ENCODE data around the gene CCNY.
"Not testable (repeated sequence)": the region's sequence is repeated elsewhere in the genome, so short reads cannot be mapped to it uniquely, and the experiment has no call there.

The CCNY gene

GRCh38 chr10:35335133-35336083 is 901 bp upstream of the CCNY start:
- no peak for DNase-seq

GRCh38 chr10:35336921-35337823 is 863 bp downstream of the CCNY start:
- no peak for DNase-seq

DNA sequence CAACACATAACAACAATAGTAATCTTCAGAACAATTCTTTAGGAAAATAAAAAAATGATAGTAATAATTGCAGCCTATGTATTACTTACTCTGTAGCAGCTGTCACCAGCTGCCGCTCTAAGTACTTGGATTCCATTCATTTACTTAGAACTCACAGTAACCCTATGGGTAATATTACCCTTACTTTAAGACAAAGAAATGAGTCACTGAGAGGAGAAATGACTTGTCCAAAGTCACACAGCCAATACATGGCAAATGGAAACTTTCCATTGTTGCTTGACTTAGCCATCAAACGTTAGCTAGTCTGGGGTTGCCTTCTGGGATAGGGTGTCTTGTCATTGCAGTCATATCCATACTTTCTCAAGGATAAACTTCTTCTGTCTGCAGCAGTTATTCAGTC is 3.6 kb downstream of the CCNY start:
- no peak for DNase-seq

DNA sequence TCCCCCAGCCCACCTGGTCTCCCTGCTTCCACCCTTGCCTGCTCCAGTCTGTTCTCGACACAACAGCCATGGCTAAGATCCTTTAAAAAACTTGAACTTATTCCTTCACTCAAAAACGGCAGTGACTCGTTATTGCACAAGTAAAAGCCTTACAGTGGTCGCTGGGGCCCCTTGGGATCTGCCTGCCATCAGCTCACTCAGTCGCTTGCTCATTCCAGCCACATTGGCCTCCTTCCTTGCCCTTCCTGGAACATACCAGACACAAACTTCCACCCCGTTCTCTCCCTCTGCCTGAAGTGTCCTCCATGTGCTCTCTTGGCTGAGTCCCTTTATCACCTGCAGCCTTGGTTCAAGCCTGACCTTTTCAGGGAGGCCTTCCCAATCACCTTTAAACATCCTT is 4.7 kb downstream of the CCNY start:
- DNase-seq, result no peak

GRCh38 chr10:35341521-35341920 is 5.2 kb downstream of the CCNY start:
- no peak for DNase-seq

DNA sequence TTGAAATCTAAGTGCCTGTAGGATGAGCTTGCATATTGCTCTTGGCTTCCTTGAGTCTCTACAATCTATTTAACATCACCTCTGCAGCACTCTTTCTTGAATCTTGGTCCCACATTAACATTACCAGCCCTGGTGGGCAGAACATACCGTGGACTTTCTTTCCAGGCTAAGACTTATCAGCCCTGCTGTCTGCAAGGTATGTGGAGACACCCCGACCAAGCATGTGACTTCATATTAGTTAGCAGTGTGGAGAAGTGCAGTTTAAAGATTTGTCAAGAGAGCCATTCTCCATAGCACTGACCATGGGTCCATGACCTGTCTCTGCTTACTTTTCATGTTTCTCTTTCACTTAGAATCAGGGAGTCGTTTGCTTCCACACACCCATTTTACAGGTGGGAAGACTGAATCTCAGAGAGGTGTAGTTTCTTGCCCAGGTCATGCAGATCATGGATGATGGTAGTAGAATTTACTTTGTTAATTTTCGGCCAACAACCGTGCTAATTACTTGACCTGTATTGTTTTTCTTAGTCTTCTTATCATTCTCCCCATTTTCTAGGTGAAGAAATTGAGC is 6.0 kb downstream of the CCNY start:
- DNase-seq, result no peak

GRCh38 chr10:35343739-35344138 is 7.4 kb downstream of the CCNY start:
- DNase-seq, result no peak

DNA sequence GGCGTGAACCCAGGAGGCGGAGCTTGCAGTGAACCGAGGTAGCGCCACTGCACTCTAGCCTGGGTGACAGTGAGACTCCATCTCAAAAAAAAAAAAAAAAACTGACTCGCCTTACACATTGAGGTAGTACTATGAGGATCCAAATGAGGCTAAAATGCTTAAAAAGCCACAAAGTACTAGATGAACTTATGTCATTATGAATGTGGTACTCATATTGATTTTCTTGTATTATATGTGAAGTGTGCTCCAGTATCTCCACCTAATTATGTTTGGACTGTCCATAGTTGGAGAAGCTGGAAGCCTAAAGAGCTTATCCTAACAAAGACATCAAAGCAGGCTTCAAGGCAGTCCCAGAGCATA is 9.1 kb downstream of the CCNY start:
- no peak for DNase-seq

DNA sequence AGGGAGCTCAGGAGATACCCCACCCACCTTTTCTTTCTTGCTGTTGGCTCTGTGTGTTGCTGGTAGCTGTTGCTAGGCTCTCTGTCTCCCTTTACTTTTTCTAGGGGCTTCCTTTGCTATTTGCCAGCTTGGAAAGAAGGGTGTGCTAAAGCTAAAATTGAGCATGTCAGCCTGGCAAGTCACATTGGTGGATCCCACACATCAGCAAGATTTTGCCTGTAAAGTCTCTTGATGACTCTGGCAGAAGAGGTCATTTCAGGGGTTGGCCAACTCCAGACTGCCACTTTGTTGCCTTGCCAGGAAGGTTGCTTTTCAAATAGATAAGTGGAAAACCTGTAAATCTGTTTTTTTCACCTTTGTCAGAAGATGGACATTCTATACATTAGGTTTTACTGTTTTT is 9.9 kb downstream of the CCNY start:
- DNase-seq, result no peak

- no peak for DNase-seq
These were observed 10.8 kb downstream of the CCNY start for GRCh38 chr10:35347121-35347562.

- no peak for DNase-seq
These were observed 11.7 kb downstream of the CCNY start for GRCh38 chr10:35347899-35348608.

- DNase-seq, result no peak
These were observed 12.5 kb downstream of the CCNY start for GRCh38 chr10:35348609-35349388.

GRCh38 chr10:35349389-35349915 is 13.1 kb downstream of the CCNY start:
- DNase-seq, result no peak

DNA sequence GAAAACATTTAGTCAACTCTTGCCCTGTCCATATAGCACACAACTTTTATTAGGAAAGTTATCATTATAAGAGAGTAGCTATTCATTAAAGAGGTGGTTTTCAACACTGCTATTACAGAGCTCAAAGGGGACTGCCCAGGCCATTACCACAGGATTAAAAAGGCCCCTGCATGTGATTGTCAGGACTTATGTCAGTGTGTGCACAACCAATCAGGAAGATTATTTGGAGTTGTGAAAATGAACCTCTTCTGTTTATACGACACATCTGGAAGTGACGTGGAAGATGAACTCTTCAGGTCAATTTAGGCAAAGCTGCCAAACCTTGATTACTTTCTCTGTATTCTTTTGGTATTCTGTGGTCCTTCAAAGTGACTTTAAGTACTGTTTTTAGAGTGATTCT is 14.7 kb downstream of the CCNY start:
- no peak for DNase-seq

- DNase-seq, result no peak
These were observed 15.8 kb downstream of the CCNY start for GRCh38 chr10:35352097-35352496.

GRCh38 chr10:35352512-35352911 is 16.2 kb downstream of the CCNY start:
- no peak for DNase-seq

GRCh38 chr10:35353395-35353794 is 17.1 kb downstream of the CCNY start:
- DNase-seq, result no peak

DNA sequence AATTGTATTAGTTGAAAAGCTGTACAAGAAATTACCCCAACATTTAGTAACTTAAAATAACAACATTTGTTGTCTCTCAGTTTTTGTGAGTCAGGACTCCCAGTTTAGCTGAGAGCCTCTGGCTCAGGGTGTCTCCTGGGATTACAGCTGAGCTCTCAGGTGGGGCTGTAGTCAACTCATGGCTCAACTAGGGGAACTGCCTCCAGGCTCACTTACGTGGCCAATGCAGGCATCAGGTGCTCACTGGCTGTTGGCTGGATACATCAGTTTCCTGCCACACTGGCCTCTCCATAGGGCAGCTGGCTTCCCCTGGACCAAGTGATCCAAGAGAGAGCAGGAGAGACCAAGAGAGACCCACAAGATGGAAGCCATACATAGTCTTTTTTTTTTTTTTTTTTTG is 17.5 kb downstream of the CCNY start:
- DNase-seq, result no peak

- DNase-seq, result not testable (repeated sequence)
These were observed 17.9 kb downstream of the CCNY start for GRCh38 chr10:35354257-35354656.

GRCh38 chr10:35355971-35356724 is 19.8 kb downstream of the CCNY start:
- DNase-seq, result no peak

GRCh38 chr10:35356725-35357092 is 20.4 kb downstream of the CCNY start:
- DNase-seq, result no peak
